Heart left ventricle (tissue), 16 donors: ENCODE data around the gene ACAP3. TPM values are rescaled to one million over a fixed set of nuclear protein-coding genes. Genes with fewer than 3 reads are reported as not detected.

ENCODE experiments used
- ATAC-seq, 4 donors: fragments of 200-7000 bp; cut with Tn5 transposase; one replicate each; pipeline ENCODE4 v1.9.1; 2020 to 2022; ENCODE audit warnings: moderate library complexity in 4 of 4, mild to moderate bottlenecking in 3 of 4, moderate number of reproducible peaks in 1 of 4
- DNase-seq, 5 donors: peaks; one replicate each; pipeline ENCODE4 v3.0.0-alpha.2; 2020
- H3K27ac ChIP-seq, 12 donors: fragments of 200-600 bp; sonication (generic) in 4 of 12; one replicate each; pipeline versions ENCODE4 v1.5.0 to v1.8.0; 2016 to 2022; ENCODE audit warnings: mild to moderate bottlenecking in 2 of 12
- H3K27me3 ChIP-seq, 9 donors: fragments of 200-600 bp; sonication (generic) in 2 of 9; one replicate each; pipeline versions ENCODE4 v1.5.1 to v1.8.0; 2016 to 2022; ENCODE audit warnings: mild to moderate bottlenecking in 3 of 9
- H3K36me3 ChIP-seq, 9 donors: fragments of 200-600 bp; sonication (generic) in 2 of 9; one replicate each; pipeline versions ENCODE4 v1.5.0 to v1.8.0; 2018 to 2022; ENCODE audit warnings: mild to moderate bottlenecking in 2 of 9
- H3K4me1 ChIP-seq, 12 donors: fragments of 200-600 bp; sonication (generic) in 4 of 12; one replicate each; pipeline versions ENCODE4 v1.5.0 to v1.8.0; 2016 to 2022; ENCODE audit warnings: mild to moderate bottlenecking in 3 of 12
- H3K4me3 ChIP-seq, 12 donors: fragments of 200-600 bp; sonication (generic) in 4 of 12; one replicate each; pipeline versions ENCODE4 v1.5.0 to v1.8.0; 2017 to 2022; ENCODE audit warnings: mild to moderate bottlenecking in 9 of 12, moderate library complexity in 4 of 12
- H3K9me3 ChIP-seq, 12 donors: fragments of 200-600 bp; sonication (generic) in 4 of 12; one replicate each; pipeline versions ENCODE4 v1.5.0 to v1.8.0; 2016 to 2022; ENCODE audit warnings: mild to moderate bottlenecking in 1 of 12
- CTCF ChIP-seq, 12 donors: fragments of 200-600 bp; sonication (generic) in 4 of 12; IDR thresholded peaks; one replicate each; pipeline versions ENCODE4 v1.5.0 to v1.8.0; 2018 to 2022; ENCODE audit warnings: antibody characterized with exemption in 12 of 12, mild to moderate bottlenecking in 5 of 12
- POLR2A ChIP-seq, 2 donors: fragments of 450-650 bp; IDR thresholded peaks; one replicate each; pipeline ENCODE4 v1.6.1; 2017; ENCODE audit warnings: antibody characterized with exemption in 2 of 2, mild to moderate bottlenecking in 2 of 2, moderate library complexity in 2 of 2
- WGBS, 4 donors: extraction: QIAGEN DNeasy Blood & Tissue Kit in 2 of 4; methylation state at CpG; one replicate each; pipeline versions ENCODE4 v1.1.5 to v1.1.7; 2013 to 2018; 5-methylcytosine and 5-hydroxymethylcytosine counted together
- intact Hi-C, 10 donors: fragments of 100-400 bp; cut with DNase I; formaldehyde crosslinking; loops; one replicate each; pipeline versions ENCODE4 v1.11.1 to v1.14.2; 2022
- polyA plus RNA-seq, 2 donors: library from polyadenylated mRNA; stranded (reverse); fragments of 200-250 nt; gene quantifications; one replicate each; pipeline ENCODE4 v1.2.3, GENCODE V29; 2013
- total RNA-seq, 9 donors: library from RNA; depleted of rRNA in 2 of 9; stranded (reverse); fragments of >200 nt in 2 of 9; fragmentation: NEBNext Ultra II Directional in 3 of 9; extraction: Animal tissue kit (Norgen Biotek cat#: 25700) in 3 of 9; gene quantifications; one replicate each; pipeline versions ENCODE4 v1.1.0 to v1.2.4, GENCODE V29; 2016 to 2023
- donor health status: ischemic (EF 13 %, LVEDD 7.1; RV severe dilation, severe dysfunction).
- donor health status: healthy with polysubstance abuse.
- donor health status: DM: no; HTN: yes; CAD: no.
- donor health status: DM: no; HTN: no; CAD: no.
- donor health status: ischemic (EF 25% LVEDD 6.9; RV normal size, moderate dysfunction).
- donor health status: ischemic (EF 25% LVEDD 5.7; RV mildly dilated, moderate dysfunction).
- donor health status: healthy.
- donor health status: DM: yes; HTN: yes; CAD: no.
- donor health status: ischemic (EF 35%, LVEDD 5.7; RV mildly dilated, moderate dysfunction).
- donor health status: nonischemic (EF 11% LVEDD 7.7; RV severe dilation, severe dysfunction).
- donor health status: DM: yes; HTN: yes; CAD: no.
- donor health status: PGD.
- donor health status: ischemic (EF 29% LVEDD 5.4; RV normal size, mild dysfunction).
- donor health status: nonischemic (EF 23%, LVEDD 6.1; RV moderate dilation, normal function).

Gene ACAP3
- total and polyA plus RNA-seq, 11 donors, result 20.1 to 59.5 (median 34.1) TPM

DNA sequence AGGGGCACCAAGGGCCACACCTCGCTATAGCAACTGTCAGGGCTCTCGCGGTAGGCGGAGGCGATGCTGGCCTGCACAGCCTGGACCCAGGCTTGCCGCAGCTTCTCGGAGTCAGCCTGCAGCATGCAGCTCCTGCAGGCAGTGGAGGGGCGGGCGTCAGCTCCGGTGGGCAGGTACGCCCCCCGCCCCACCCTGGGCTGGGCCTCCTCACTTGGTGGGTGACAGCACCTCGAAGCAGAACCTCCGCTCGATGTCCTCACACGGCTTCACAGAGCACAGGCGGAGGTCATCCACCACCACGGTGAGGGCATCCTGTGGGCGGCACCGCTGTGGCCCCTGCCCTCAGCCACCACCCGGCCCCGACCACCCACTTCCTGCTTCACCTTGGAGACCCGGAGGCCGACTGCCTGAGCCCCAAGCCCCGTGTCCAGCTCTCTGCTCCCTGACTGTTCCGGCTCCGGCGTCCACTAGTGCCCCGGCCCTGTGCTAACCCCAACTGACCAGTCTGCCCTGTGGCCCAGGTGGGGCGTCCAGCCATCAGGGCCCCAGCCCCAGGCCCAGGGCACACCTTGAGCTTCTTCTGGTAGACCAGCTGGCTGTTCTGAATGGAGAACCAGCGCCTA lies 9.8 kb downstream of the ACAP3 start:
- Histone ChIP-seq H3K4me3 (no peak overlapping the region), H3K36me3 (peaks cover 0 to 60% (median 12%) of the 10 kb centered on the region in 9 donors), H3K27me3 (no peaks in the 10 kb centered on the region), H3K9me3 (no peaks in the 10 kb centered on the region), H3K4me1 (no peaks in the 10 kb centered on the region), H3K27ac (no peak overlapping the region)
- no peak for TF ChIP-seq CTCF (IDR thresholded peaks at IDR 0.05)
- TF ChIP-seq POLR2A (IDR thresholded peaks at IDR 0.05), result no peak
- intact Hi-C loops, result loop anchor here in 2 of 10 donors (10.0 kb wide), 2 partner anchors 263 to 313 kb away; partner anchors contain the start of gene PERM1 (in 1 of the 2)
- DNase-seq, result no peak
- 92 to 94% (median 94%) methylated on average over 16 to 31 of the region's 31 CpGs for WGBS, 4 donors
- no peak for ATAC-seq

DNA sequence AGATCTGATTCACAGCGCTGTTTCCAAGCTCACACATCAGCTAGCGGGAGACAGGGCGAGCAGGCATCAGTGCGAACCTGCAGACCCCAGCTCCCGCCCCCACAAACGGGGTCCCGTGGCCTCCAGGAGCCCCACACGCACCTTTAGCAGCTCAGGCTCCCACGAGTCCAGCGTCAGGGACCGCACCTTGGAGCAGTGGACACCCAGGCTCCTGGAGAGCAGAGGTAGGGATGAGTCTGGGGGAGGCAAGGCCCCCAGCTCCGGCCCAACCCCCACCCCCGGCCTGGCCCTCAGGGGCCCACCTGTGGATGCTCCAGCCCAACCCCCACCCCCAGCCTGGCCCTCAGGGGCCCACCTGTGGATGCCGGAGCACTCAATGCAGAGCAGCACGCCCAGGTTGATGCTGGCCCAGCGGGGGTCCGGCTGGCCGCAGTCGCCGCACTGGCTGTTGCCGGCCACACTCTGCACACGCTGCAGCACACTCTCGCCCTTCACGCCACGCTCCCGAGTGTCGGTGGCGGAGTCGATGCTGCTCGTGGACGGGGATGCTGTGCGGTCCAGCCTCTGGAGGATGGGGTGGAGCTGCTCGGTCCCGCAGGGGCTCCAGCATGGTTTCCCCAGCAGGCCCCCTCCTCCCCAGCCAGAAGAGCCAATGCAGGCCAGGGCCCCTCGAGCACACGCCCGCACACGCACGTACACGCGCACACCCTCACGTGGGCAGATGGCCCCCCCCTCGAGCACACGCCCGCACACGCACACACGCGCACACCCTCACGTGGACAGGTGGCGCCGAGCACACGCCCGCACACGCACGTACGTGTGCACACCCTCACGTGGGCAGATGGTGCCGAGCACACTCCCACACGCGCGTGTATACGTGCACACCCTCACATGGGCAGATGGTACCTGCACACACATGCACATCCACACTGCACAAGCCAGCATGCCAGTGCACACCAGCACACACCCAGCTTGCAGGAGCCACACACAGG lies 11.4 kb downstream of the ACAP3 start:
- Histone ChIP-seq H3K27ac (no peak overlapping the region), H3K27me3 (no peaks in the 10 kb centered on the region), H3K36me3 (peaks cover 0 to 60% (median 12%) of the 10 kb centered on the region in 9 donors), H3K9me3 (no peaks in the 10 kb centered on the region), H3K4me3 (no peak overlapping the region), H3K4me1 (peaks cover 0 to 7% (median 4%) of the 10 kb centered on the region in 12 donors)
- DNase-seq (no peak), ATAC-seq (no peak)
- intact Hi-C loops, result loop anchor here in 2 of 10 donors (10.0 kb wide), 2 partner anchors 262 to 312 kb away; partner anchors contain the start of gene PERM1 (in 1 of the 2)
- 91 to 96% (median 94%) methylated on average over 31 to 62 of the region's 62 CpGs for WGBS, 4 donors
- TF ChIP-seq CTCF (IDR thresholded peaks at IDR 0.05) (no peak), POLR2A (IDR thresholded peaks at IDR 0.05) (no peak)

- WGBS, 4 donors, result 92 to 97% (median 95%) methylated on average over 18 to 35 of the region's 35 CpGs
- Histone ChIP-seq H3K4me3 (no peak overlapping the region), H3K4me1 (peaks cover 0 to 15% (median 7%) of the 10 kb centered on the region in 12 donors), H3K36me3 (peaks cover 0 to 57% (median 12%) of the 10 kb centered on the region in 9 donors), H3K27me3 (no peaks in the 10 kb centered on the region), H3K9me3 (no peaks in the 10 kb centered on the region), H3K27ac (no peak overlapping the region)
- TF ChIP-seq POLR2A (IDR thresholded peaks at IDR 0.05) (no peak), CTCF (IDR thresholded peaks at IDR 0.05) (no peak)
- intact Hi-C loops, result loop anchor here in 2 of 10 donors (10.0 kb wide), 2 partner anchors 261 to 311 kb away; partner anchors contain the start of gene PERM1 (in 1 of the 2)
- no peak for ATAC-seq
- DNase-seq, result no peak
Measured at GRCh38 chr1:1295154-1295923, 12.4 kb downstream of the ACAP3 start.
